ENCODE results near the gene MTURN.
"Not testable (repeated sequence)": the region's sequence is repeated elsewhere in the genome, so short reads cannot be mapped to it uniquely, and the experiment has no call there.

Gene MTURN

DNA sequence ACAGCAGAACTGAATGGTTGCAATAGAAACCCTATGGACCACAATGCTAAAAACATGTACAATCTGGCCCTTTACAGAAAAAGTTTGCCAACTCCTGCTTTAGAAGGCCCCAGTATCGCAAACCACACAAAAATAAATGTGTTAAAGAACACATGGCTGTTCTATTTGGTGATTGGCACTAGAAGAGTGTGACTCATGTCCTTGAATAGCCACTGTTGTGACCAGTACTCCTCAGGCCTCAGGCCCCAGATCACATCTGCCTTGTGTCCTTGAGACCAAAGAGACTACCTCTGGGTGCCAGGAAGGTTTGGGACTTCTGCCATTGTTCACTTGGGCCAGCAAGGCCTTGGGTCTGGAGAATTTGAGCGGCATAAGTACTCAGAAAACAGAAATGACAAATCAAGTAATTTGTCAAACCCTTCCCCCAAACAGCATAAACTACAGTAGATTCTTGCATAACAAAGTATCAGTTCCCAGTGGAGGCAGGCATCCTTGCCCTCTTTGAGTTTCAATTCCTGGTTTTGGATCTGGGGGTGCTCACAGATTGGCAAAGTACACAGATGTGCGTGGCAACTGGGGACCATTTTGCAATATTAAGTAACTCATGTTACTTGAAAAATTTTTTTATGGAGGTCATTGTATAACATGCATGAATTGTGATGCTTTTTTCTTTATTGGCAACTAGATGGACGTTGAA, 50.2 kb downstream of the MTURN start:
- no peak overlapping the region for H3K4me3 ChIP-seq (ENCODE audit: low read depth in 1 of 2, low read length in 2 of 2)
- H3K36me3 ChIP-seq (ENCODE audit: control insufficient read depth in 1 of 2, insufficient read depth in 2 of 2, low read length in 2 of 2) = no peaks in the 10 kb centered on the region
- H3K4me1 ChIP-seq (ENCODE audit: control insufficient read depth in 1 of 2, insufficient read depth in 2 of 2, low read length in 2 of 2) = peaks cover 0 to 6% of the 10 kb centered on the region in 2 donors
- H3K27me3 ChIP-seq (ENCODE audit: control insufficient read depth in 1 of 2, insufficient read depth in 2 of 2, low read length in 2 of 2) = no peaks in the 10 kb centered on the region
- H3K9ac ChIP-seq (ENCODE audit: low read depth in 1 of 2, low read length in 2 of 2) = no peak overlapping the region
- peaks cover 0 to 4% of the 10 kb centered on the region in 2 donors for H3K9me3 ChIP-seq (ENCODE audit: control insufficient read depth in 1 of 2, low read length in 2 of 2)
- no peak overlapping the region for H3K27ac ChIP-seq (ENCODE audit: low read depth, low read length)

DNA sequence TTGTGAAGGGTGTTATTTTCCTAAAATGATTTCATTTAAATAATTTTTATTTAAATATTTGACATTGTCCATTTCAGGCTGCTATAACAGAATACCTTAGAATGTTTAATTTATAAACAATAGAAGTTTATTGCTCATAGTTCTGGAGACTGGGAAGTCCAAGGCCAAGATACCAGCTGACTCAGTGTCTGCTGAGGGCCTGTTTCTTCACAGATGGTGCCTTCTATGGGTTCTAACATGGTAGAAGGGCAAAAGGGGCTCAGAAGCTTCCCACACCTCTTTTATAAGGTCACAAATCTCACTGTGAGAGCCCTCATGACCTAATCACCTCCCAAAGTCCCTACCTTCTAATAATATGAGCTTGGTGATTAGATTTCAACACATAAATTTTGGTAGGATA, 50.7 kb downstream of the MTURN start:
- Histone ChIP-seq H3K4me3 (ENCODE audit: low read depth in 1 of 2, low read length in 2 of 2) (no peak overlapping the region), H3K27ac (ENCODE audit: low read depth, low read length) (peak overlapping the region; percentile 43), H3K36me3 (ENCODE audit: control insufficient read depth in 1 of 2, insufficient read depth in 2 of 2, low read length in 2 of 2) (no peaks in the 10 kb centered on the region), H3K27me3 (ENCODE audit: control insufficient read depth in 1 of 2, insufficient read depth in 2 of 2, low read length in 2 of 2) (no peaks in the 10 kb centered on the region), H3K9ac (ENCODE audit: low read depth in 1 of 2, low read length in 2 of 2) (no peak overlapping the region), H3K9me3 (ENCODE audit: control insufficient read depth in 1 of 2, low read length in 2 of 2) (peaks cover 0 to 4% of the 10 kb centered on the region in 2 donors), H3K4me1 (ENCODE audit: control insufficient read depth in 1 of 2, insufficient read depth in 2 of 2, low read length in 2 of 2) (peaks cover 0 to 6% of the 10 kb centered on the region in 2 donors)

DNA sequence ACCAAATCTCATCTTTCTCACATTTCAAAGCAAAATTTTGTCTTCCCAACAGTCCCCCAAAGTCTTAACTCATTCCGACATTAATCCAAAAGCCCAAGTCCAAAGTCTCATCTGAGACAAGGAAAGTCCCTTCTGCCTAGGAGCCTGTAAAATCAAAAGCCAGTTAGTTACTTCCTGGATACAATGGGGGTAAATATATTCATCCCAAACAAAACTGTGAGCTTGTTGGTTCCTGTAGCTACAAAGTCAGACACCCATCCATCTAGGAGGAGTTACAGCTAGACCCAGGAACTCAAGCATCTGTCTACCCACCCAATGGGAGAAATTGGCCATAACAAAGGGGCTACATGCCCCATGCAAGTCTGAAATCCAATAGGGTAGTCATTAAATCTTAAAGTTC, 51.9 kb downstream of the MTURN start:
- H3K27ac ChIP-seq (ENCODE audit: low read depth, low read length) = no peak overlapping the region
- H3K9me3 ChIP-seq (ENCODE audit: control insufficient read depth in 1 of 2, low read length in 2 of 2) = peaks cover 2 to 4% of the 10 kb centered on the region in 2 donors
- no peaks in the 10 kb centered on the region for H3K27me3 ChIP-seq (ENCODE audit: control insufficient read depth in 1 of 2, insufficient read depth in 2 of 2, low read length in 2 of 2)
- no peak overlapping the region for H3K9ac ChIP-seq (ENCODE audit: low read depth in 1 of 2, low read length in 2 of 2)
- H3K4me1 ChIP-seq (ENCODE audit: control insufficient read depth in 1 of 2, insufficient read depth in 2 of 2, low read length in 2 of 2) = peaks cover 0 to 6% of the 10 kb centered on the region in 2 donors
- H3K36me3 ChIP-seq (ENCODE audit: control insufficient read depth in 1 of 2, insufficient read depth in 2 of 2, low read length in 2 of 2) = no peaks in the 10 kb centered on the region
- no peak overlapping the region for H3K4me3 ChIP-seq (ENCODE audit: low read depth in 1 of 2, low read length in 2 of 2)

DNA sequence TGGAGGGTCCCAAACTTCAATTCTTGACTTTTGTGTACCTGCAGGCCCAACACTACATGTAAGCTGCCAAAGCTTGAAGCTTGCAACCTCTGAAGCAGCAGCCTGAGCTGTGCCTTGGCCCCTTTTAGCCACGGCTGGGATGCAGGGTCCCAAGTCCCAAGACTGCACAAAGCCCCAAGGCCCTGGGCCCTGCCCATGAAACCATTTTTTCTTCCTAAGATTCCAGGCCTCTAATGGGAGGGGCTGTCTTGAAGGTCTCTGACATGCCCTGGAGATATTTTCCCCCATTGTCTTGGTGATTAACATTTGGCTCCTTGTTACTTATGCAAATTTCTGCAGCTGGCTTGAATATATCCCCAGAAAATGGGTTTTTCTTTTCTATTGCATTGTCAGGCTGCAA, 52.7 kb downstream of the MTURN start:
- no peaks in the 10 kb centered on the region for H3K36me3 ChIP-seq (ENCODE audit: control insufficient read depth in 1 of 2, insufficient read depth in 2 of 2, low read length in 2 of 2)
- H3K27ac ChIP-seq (ENCODE audit: low read depth, low read length) = no peak overlapping the region

DNA sequence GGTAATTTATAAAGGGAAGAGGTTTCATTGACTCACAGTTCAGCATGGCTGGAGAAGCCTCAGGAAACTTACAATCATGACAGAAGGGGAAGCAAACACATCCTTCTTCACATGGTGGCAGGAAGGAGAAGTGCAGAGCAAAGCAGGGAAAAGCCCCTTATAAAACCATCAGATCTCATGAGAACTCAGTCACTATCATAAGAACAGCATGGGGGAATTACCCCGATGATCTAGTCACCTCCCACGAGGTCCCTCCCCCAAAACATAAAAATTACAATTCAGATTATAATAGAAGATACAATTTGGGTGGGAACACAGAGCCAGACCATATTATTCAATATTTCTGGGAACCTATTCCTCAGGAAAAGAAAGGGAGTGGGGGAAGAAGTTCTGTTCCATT, 53.6 kb downstream of the MTURN start:
- H3K9ac ChIP-seq (ENCODE audit: low read depth in 1 of 2, low read length in 2 of 2) = not testable (repeated sequence)

More for the DNA sequence above, 52.7 kb downstream of the MTURN start:
- Histone ChIP-seq H3K9me3 (ENCODE audit: control insufficient read depth in 1 of 2, low read length in 2 of 2) (peaks cover 2 to 4% of the 10 kb centered on the region in 2 donors), H3K4me3 (ENCODE audit: low read depth in 1 of 2, low read length in 2 of 2) (no peak overlapping the region), H3K4me1 (ENCODE audit: control insufficient read depth in 1 of 2, insufficient read depth in 2 of 2, low read length in 2 of 2) (peaks cover 0 to under 1% of the 10 kb centered on the region in 2 donors), H3K27me3 (ENCODE audit: control insufficient read depth in 1 of 2, insufficient read depth in 2 of 2, low read length in 2 of 2) (no peaks in the 10 kb centered on the region), H3K9ac (ENCODE audit: low read depth in 1 of 2, low read length in 2 of 2) (no peak overlapping the region)

DNA sequence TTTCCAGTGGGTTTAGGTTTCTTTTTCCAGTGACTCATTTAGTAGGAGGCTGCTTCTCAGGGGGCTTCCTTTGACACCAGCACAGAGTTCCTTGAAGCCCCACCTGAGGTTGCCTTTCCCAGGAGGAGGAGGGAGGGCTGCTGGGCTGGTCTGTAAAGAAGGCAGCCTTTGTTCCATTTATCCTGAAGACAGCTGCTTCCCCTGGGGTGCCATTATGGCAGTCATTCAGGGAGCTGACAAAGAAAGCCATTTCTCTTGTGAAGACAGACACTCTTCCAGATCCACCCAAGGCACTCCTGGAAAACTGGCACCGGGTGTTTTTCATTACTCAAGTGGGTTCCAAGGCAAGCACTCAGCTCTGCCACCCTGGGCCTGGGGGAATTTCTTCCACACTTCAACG, 54.0 kb downstream of the MTURN start:
- Histone ChIP-seq H3K36me3 (ENCODE audit: control insufficient read depth in 1 of 2, insufficient read depth in 2 of 2, low read length in 2 of 2) (no peaks in the 10 kb centered on the region), H3K4me3 (ENCODE audit: low read depth in 1 of 2, low read length in 2 of 2) (no peak overlapping the region), H3K9me3 (ENCODE audit: control insufficient read depth in 1 of 2, low read length in 2 of 2) (peaks cover 2 to 4% of the 10 kb centered on the region in 2 donors), H3K27ac (ENCODE audit: low read depth, low read length) (no peak overlapping the region), H3K27me3 (ENCODE audit: control insufficient read depth in 1 of 2, insufficient read depth in 2 of 2, low read length in 2 of 2) (no peaks in the 10 kb centered on the region), H3K9ac (ENCODE audit: low read depth in 1 of 2, low read length in 2 of 2) (no peak overlapping the region), H3K4me1 (ENCODE audit: control insufficient read depth in 1 of 2, insufficient read depth in 2 of 2, low read length in 2 of 2) (no peaks in the 10 kb centered on the region)

More for the DNA sequence above, 53.6 kb downstream of the MTURN start:
- H3K4me1 ChIP-seq (ENCODE audit: control insufficient read depth in 1 of 2, insufficient read depth in 2 of 2, low read length in 2 of 2); H3K27me3 ChIP-seq (ENCODE audit: control insufficient read depth in 1 of 2, insufficient read depth in 2 of 2, low read length in 2 of 2); H3K27ac ChIP-seq (ENCODE audit: low read depth, low read length); H3K36me3 ChIP-seq (ENCODE audit: control insufficient read depth in 1 of 2, insufficient read depth in 2 of 2, low read length in 2 of 2); H3K4me3 ChIP-seq (ENCODE audit: low read depth in 1 of 2, low read length in 2 of 2); H3K9me3 ChIP-seq (ENCODE audit: control insufficient read depth in 1 of 2, low read length in 2 of 2): not testable (repeated sequence)

DNA sequence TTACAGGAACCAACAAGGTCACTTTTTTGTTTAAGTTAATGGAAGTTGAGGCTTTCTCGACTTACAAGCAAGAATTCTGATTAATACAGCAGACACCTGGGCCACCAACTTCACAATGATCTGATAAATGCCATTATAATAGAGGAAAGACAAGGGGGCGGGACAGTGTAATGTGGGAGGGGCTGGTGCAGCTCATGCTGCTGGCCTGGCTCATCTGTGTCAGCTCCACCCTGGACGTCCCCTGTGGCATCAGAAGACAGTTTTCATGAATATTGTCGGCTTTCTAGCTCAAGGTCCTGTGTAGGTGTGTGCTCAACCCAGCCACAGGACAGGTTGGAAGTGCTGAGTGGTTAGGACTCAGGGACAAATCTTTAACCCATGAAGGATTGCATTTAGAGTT, 57.0 kb downstream of the MTURN start:
- H3K27me3 ChIP-seq (ENCODE audit: control insufficient read depth in 1 of 2, insufficient read depth in 2 of 2, low read length in 2 of 2) = no peaks in the 10 kb centered on the region
- no peaks in the 10 kb centered on the region for H3K4me1 ChIP-seq (ENCODE audit: control insufficient read depth in 1 of 2, insufficient read depth in 2 of 2, low read length in 2 of 2)
- H3K9ac ChIP-seq (ENCODE audit: low read depth in 1 of 2, low read length in 2 of 2) = no peak overlapping the region
- no peaks in the 10 kb centered on the region for H3K36me3 ChIP-seq (ENCODE audit: control insufficient read depth in 1 of 2, insufficient read depth in 2 of 2, low read length in 2 of 2)
- H3K27ac ChIP-seq (ENCODE audit: low read depth, low read length) = no peak overlapping the region
- H3K9me3 ChIP-seq (ENCODE audit: control insufficient read depth in 1 of 2, low read length in 2 of 2) = peaks cover 2 to 9% of the 10 kb centered on the region in 2 donors
- no peak overlapping the region for H3K4me3 ChIP-seq (ENCODE audit: low read depth in 1 of 2, low read length in 2 of 2)

DNA sequence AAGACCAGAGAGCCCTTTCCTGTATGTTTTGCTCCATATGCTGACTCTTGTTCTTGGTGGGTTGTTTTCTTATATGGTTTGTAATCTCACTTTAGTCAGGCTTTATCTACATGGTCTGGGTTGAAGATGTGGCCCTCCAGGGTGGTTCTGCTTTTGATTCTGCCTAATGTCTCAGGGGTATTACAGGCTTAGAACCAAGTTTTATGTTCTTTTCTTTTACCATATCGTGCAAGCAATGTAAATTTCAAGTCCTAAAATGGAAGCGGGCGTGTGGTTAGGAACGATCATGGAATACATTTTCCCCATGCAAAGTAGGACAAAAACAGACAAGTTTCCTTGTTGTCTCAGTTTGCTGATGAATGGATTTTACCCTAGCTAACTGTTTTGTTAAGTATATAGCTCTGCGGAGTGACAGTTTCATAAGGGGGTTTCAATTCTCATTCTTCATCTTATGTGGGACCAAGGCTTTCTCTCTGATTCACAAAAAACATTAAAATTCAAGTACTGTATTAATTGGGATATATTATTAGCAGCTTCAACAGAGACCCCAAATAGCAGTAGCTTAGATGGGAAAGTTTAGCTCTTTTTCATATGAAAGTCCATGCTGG, 58.7 kb downstream of the MTURN start:
- no peaks in the 10 kb centered on the region for H3K27me3 ChIP-seq (ENCODE audit: control insufficient read depth in 1 of 2, insufficient read depth in 2 of 2, low read length in 2 of 2)
- H3K36me3 ChIP-seq (ENCODE audit: control insufficient read depth in 1 of 2, insufficient read depth in 2 of 2, low read length in 2 of 2) = no peaks in the 10 kb centered on the region
- no peaks in the 10 kb centered on the region for H3K4me1 ChIP-seq (ENCODE audit: control insufficient read depth in 1 of 2, insufficient read depth in 2 of 2, low read length in 2 of 2)

DNA sequence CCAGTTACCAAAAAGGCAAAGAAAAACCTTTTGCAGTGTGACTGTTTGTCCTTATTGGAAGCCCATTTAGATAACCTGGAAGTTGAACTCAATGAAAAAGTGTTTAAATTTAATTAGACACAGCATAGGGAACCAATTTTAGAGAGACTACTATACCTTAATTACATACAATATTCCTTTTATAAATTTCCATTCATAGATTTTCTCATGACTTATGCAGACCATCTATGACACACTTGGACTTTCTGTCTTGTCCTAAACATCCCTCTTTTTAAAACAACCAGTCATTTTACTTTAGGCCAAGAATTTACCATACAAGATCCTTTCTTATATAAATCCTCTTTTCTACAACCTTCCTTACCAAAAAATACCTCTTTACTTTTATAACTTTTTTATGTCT, 61.6 kb downstream of the MTURN start:
- H3K27me3 ChIP-seq (ENCODE audit: control insufficient read depth in 1 of 2, insufficient read depth in 2 of 2, low read length in 2 of 2) = no peaks in the 10 kb centered on the region
- no peak overlapping the region for H3K4me3 ChIP-seq (ENCODE audit: low read depth in 1 of 2, low read length in 2 of 2)
- no peaks in the 10 kb centered on the region for H3K36me3 ChIP-seq (ENCODE audit: control insufficient read depth in 1 of 2, insufficient read depth in 2 of 2, low read length in 2 of 2)
- peaks cover 0 to 5% of the 10 kb centered on the region in 2 donors for H3K9me3 ChIP-seq (ENCODE audit: control insufficient read depth in 1 of 2, low read length in 2 of 2)
- H3K27ac ChIP-seq (ENCODE audit: low read depth, low read length) = no peak overlapping the region
- H3K9ac ChIP-seq (ENCODE audit: low read depth in 1 of 2, low read length in 2 of 2) = no peak overlapping the region
- H3K4me1 ChIP-seq (ENCODE audit: control insufficient read depth in 1 of 2, insufficient read depth in 2 of 2, low read length in 2 of 2) = no peaks in the 10 kb centered on the region

More for the DNA sequence above, 58.7 kb downstream of the MTURN start:
- no peak overlapping the region for H3K4me3 ChIP-seq (ENCODE audit: low read depth in 1 of 2, low read length in 2 of 2)
- H3K9ac ChIP-seq (ENCODE audit: low read depth in 1 of 2, low read length in 2 of 2) = no peak overlapping the region
- H3K9me3 ChIP-seq (ENCODE audit: control insufficient read depth in 1 of 2, low read length in 2 of 2) = peaks cover 2 to 5% of the 10 kb centered on the region in 2 donors
- no peak overlapping the region for H3K27ac ChIP-seq (ENCODE audit: low read depth, low read length)

DNA sequence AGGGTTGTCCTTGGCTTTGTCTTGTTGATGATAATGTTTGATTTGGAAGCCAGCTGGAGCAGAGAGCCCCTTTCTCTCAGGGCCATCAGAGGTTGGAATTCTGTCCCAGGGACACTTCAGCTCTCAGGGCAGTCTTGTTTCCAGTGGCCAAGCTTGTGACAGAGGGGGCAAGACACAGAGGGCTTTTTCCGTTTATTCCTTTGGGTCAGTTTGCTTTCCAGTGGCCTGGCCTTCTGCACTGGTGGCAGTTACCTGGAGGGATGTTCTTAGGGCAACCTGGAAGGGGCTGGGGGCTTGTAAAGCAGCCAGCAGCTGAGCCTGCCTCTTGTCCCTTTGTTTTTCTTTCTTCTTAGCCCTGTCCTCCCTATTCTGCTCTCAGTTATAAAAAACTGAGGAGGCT, 62.7 kb downstream of the MTURN start:
- no peaks in the 10 kb centered on the region for H3K4me1 ChIP-seq (ENCODE audit: control insufficient read depth in 1 of 2, insufficient read depth in 2 of 2, low read length in 2 of 2)
- H3K9ac ChIP-seq (ENCODE audit: low read depth in 1 of 2, low read length in 2 of 2) = no peak overlapping the region
- peaks cover 0 to 5% of the 10 kb centered on the region in 2 donors for H3K9me3 ChIP-seq (ENCODE audit: control insufficient read depth in 1 of 2, low read length in 2 of 2)
- no peaks in the 10 kb centered on the region for H3K27me3 ChIP-seq (ENCODE audit: control insufficient read depth in 1 of 2, insufficient read depth in 2 of 2, low read length in 2 of 2)
- no peaks in the 10 kb centered on the region for H3K36me3 ChIP-seq (ENCODE audit: control insufficient read depth in 1 of 2, insufficient read depth in 2 of 2, low read length in 2 of 2)
- no peak overlapping the region for H3K4me3 ChIP-seq (ENCODE audit: low read depth in 1 of 2, low read length in 2 of 2)
- H3K27ac ChIP-seq (ENCODE audit: low read depth, low read length) = no peak overlapping the region

Measured in duodenal mucosa (tissue), 2 donors.